Keratinocyte (primary cell): ENCODE measurements around the gene CDH6. TPM values are rescaled to one million over a fixed set of nuclear protein-coding genes. Genes with fewer than 3 reads are reported as not detected.

Experiments used
- DNase-seq: peaks from one replicate; pipeline ENCODE4 v3.0.0-alpha.2; 2011; ENCODE audit warnings: low read depth, missing footprints, low spot score
- FAIRE-seq: peaks from 2 replicates; lab custom pipeline; 2011; peaks lifted over from hg19 to GRCh38; lab: Jason Lieb, UNC
- H2AFZ ChIP-seq: 2 replicates; pipeline ENCODE4 v1.6.0; 2012; ENCODE audit warnings: low read length, control low read depth, inconsistent platforms; ENCODE audit not compliant: control insufficient read depth
- H3K27ac ChIP-seq: 2 replicates; pipeline ENCODE4 v1.5.1; 2011; ENCODE audit warnings: low read length; ENCODE audit not compliant: control insufficient read depth, insufficient read depth
- H3K27me3 ChIP-seq: 3 replicates; pipeline ENCODE4 v1.6.0; 2011; ENCODE audit warnings: low read length; ENCODE audit not compliant: control insufficient read depth, insufficient read depth; ENCODE audit errors: extremely low read depth
- H3K36me3 ChIP-seq, 2 experiments: 2 replicates in 1 of 2; 3 replicates in 1 of 2; pipeline ENCODE4 v1.5.1; 2011; ENCODE audit warnings: low read length in 2 of 2, mild to moderate bottlenecking in 1 of 2; ENCODE audit not compliant: control insufficient read depth in 2 of 2, insufficient read depth in 2 of 2; ENCODE audit errors: extremely low read depth in 1 of 2
- H3K4me1 ChIP-seq: 3 replicates; pipeline ENCODE4 v1.5.1; 2011; ENCODE audit warnings: low read length; ENCODE audit not compliant: control insufficient read depth, insufficient read depth; ENCODE audit errors: extremely low read depth
- H3K4me2 ChIP-seq: 3 replicates; pipeline ENCODE4 v1.6.0; 2011; ENCODE audit warnings: low read depth, low read length; ENCODE audit not compliant: control insufficient read depth, insufficient read depth; ENCODE audit errors: extremely low read depth
- H3K4me3 ChIP-seq, 3 experiments: fragments of 200-600 bp in 1 of 3; sonication (generic) in 1 of 3; 2 replicates in 2 of 3; 3 replicates in 1 of 3; pipeline ENCODE4 v1.5.1; 2011 to 2016; ENCODE audit warnings: low read length in 3 of 3, mild to moderate bottlenecking in 3 of 3, control low read depth in 2 of 3, inconsistent platforms in 1 of 3, low read depth in 1 of 3, mixed read lengths in 1 of 3, mixed run types in 1 of 3, moderate library complexity in 1 of 3; ENCODE audit not compliant: control insufficient read depth in 2 of 3, insufficient read depth in 2 of 3; ENCODE audit errors: extremely low read depth in 1 of 3
- H3K79me2 ChIP-seq: 2 replicates; pipeline ENCODE4 v1.6.0; 2012; ENCODE audit warnings: low read length; ENCODE audit not compliant: control insufficient read depth, insufficient read depth
- H3K9ac ChIP-seq: 3 replicates; pipeline ENCODE4 v1.6.0; 2011; ENCODE audit warnings: low read length; ENCODE audit not compliant: control insufficient read depth, insufficient read depth; ENCODE audit errors: extremely low read depth
- H3K9me1 ChIP-seq: 3 replicates; pipeline ENCODE4 v1.6.0; 2011; ENCODE audit warnings: low read length; ENCODE audit not compliant: control insufficient read depth, insufficient read depth; ENCODE audit errors: extremely low read depth
- H3K9me3 ChIP-seq: 2 replicates; pipeline ENCODE4 v1.5.1; 2012; ENCODE audit warnings: low read depth, low read length; ENCODE audit not compliant: control insufficient read depth
- H4K20me1 ChIP-seq: 3 replicates; pipeline ENCODE4 v1.6.0; 2011; ENCODE audit warnings: low read length; ENCODE audit not compliant: control insufficient read depth, insufficient read depth; ENCODE audit errors: extremely low read depth
- CTCF ChIP-seq, 3 experiments: IDR thresholded peaks in 1 of 3; conservative IDR thresholded peaks in 1 of 3; optimal IDR thresholded peaks in 1 of 3; 2 replicates in 2 of 3; 3 replicates in 1 of 3; pipeline versions ENCODE3 to v1.5.1; 2011; ENCODE audit warnings: low read length in 3 of 3, mild to moderate bottlenecking in 3 of 3, moderate library complexity in 2 of 3, control low read depth in 1 of 3, inconsistent platforms in 1 of 3; ENCODE audit not compliant: insufficient read depth in 2 of 3; ENCODE audit errors: extremely low read depth in 1 of 3
- EZH2 ChIP-seq: IDR thresholded peaks from one replicate; pipeline ENCODE4 v1.6.1; 2012; ENCODE audit warnings: inconsistent platforms, mild to moderate bottlenecking, low read length, moderate library complexity
- dilution Hi-C: fragments of 300-500 bp; cut with MboI; formaldehyde crosslinking; loops from one replicate; pipeline ENCODE4 v1.7.0; 2020; ENCODE audit warnings: low sequenced_read_pairs; ENCODE audit not compliant: extremely low pct_ligation_motif_present
- polyA plus RNA-seq, 5 experiments: library from polyadenylated mRNA; depleted of rRNA in 3 of 5; stranded (reverse) in 3 of 5; stranded (forward) in 1 of 5; unstranded in 1 of 5; fragments of >200 nt; gene quantifications; 1 replicate in 1 of 5; 2 replicates in 3 of 5; 3 replicates in 1 of 5; pipeline versions ENCODE4 v1.2.1 to v1.2.3, GENCODE V29; 2011 to 2012; ENCODE audit warnings: missing spikeins in 2 of 5, low read depth in 1 of 5, low replicate concordance in 1 of 5

The CDH6 gene
- polyA plus RNA-seq, 1 donor (not counting 4 experiments of a cell fraction or from before 2014, with no cell fraction given): not detected

- dilution Hi-C loops: no loop called here
- Histone ChIP-seq H3K4me3 (no peak overlapping the region), H3K9me3 (no peaks in the 10 kb centered on the region), H3K27me3 (peaks cover 5% of the 10 kb centered on the region), H4K20me1 (no peaks in the 10 kb centered on the region), H3K36me3 (no peaks in the 10 kb centered on the region), H3K27ac (no peak overlapping the region), H3K79me2 (no peaks in the 10 kb centered on the region), H3K9me1 (no peaks in the 10 kb centered on the region), H3K9ac (no peak overlapping the region), H3K4me2 (no peak overlapping the region), H3K4me1 (no peaks in the 10 kb centered on the region), H2AFZ (no peak overlapping the region)
- DNase-seq: no peak
- TF ChIP-seq CTCF (optimal IDR thresholded peaks at IDR 0.05 in 1 of 3, IDR thresholded peaks at IDR 0.05 in 1 of 3, conservative IDR thresholded peaks at IDR 0.05 in 1 of 3; ENCODE audit: extremely low read depth in 1 of 3, insufficient read depth in 2 of 3, low read length in 3 of 3) (no peak), EZH2 (no peak)
- FAIRE-seq: no peak
Observed at GRCh38 chr5:31187591-31187990, 5.9 kb upstream of the CDH6 start.

GRCh38 chr5:31192442-31192841 is 1.0 kb upstream of the CDH6 start:
- FAIRE-seq: no peak
- H3K27ac ChIP-seq: no peak overlapping the region
- no peaks in the 10 kb centered on the region for H4K20me1 ChIP-seq
- no peaks in the 10 kb centered on the region for H3K4me1 ChIP-seq
- H3K4me2 ChIP-seq: no peak overlapping the region
- no peak for DNase-seq
- H3K4me3 ChIP-seq: no peak overlapping the region
- no peak overlapping the region for H3K9ac ChIP-seq
- H3K36me3 ChIP-seq: no peaks in the 10 kb centered on the region
- TF ChIP-seq EZH2 (no peak), CTCF (optimal IDR thresholded peaks at IDR 0.05 in 1 of 3, IDR thresholded peaks at IDR 0.05 in 1 of 3, conservative IDR thresholded peaks at IDR 0.05 in 1 of 3; ENCODE audit: extremely low read depth in 1 of 3, insufficient read depth in 2 of 3, low read length in 3 of 3) (no peak)
- no peak overlapping the region for H2AFZ ChIP-seq
- no peaks in the 10 kb centered on the region for H3K9me3 ChIP-seq
- no peaks in the 10 kb centered on the region for H3K9me1 ChIP-seq
- dilution Hi-C loops: no loop called here
- H3K27me3 ChIP-seq: peaks cover 31% of the 10 kb centered on the region
- H3K79me2 ChIP-seq: no peaks in the 10 kb centered on the region
